Hepatocyte (in vitro differentiated cells): ENCODE measurements around the gene PAXX. TPM values are rescaled to one million over a fixed set of nuclear protein-coding genes. Genes with fewer than 3 reads are reported as not detected.

Experiments used
- DNase-seq: peaks from one replicate; pipeline ENCODE4 v3.0.0-alpha.2; 2016; ENCODE audit warnings: low spot score
- H2AFZ ChIP-seq: fragments of 200-600 bp; sonication (generic); 2 replicates; pipeline ENCODE4 v1.6.0; 2016; ENCODE audit warnings: antibody characterized with exemption, mild to moderate bottlenecking
- H3K27ac ChIP-seq: fragments of 200-600 bp; sonication (generic); 2 replicates; pipeline ENCODE4 v1.5.1; 2016; ENCODE audit warnings: mild to moderate bottlenecking
- H3K27me3 ChIP-seq: fragments of 200-600 bp; sonication (generic); 2 replicates; pipeline ENCODE4 v1.6.1; 2016
- H3K36me3 ChIP-seq: fragments of 200-600 bp; sonication (generic); replicated peaks from 2 replicates; pipeline ENCODE4 v1.5.1; 2016; ENCODE audit warnings: low read depth; ENCODE audit not compliant: insufficient read depth
- H3K4me1 ChIP-seq: fragments of 200-600 bp; sonication (generic); 2 replicates; pipeline ENCODE4 v1.5.1; 2016; ENCODE audit warnings: mild to moderate bottlenecking, moderate library complexity; ENCODE audit not compliant: insufficient read depth
- H3K4me2 ChIP-seq: fragments of 200-600 bp; sonication (generic); 2 replicates; pipeline ENCODE4 v1.6.0; 2016
- H3K4me3 ChIP-seq: fragments of 200-600 bp; sonication (generic); 2 replicates; pipeline ENCODE4 v1.5.1; 2016; ENCODE audit warnings: mild to moderate bottlenecking
- H3K79me2 ChIP-seq: fragments of 200-600 bp; sonication (generic); 2 replicates; pipeline ENCODE4 v1.6.0; 2017; ENCODE audit warnings: mild to moderate bottlenecking
- H3K9me2 ChIP-seq: fragments of 200-600 bp; sonication (generic); replicated peaks from 2 replicates; pipeline ENCODE4 v1.6.0; 2017; ENCODE audit warnings: mild to moderate bottlenecking; ENCODE audit not compliant: insufficient read depth
- H3K9me3 ChIP-seq: fragments of 200-600 bp; sonication (generic); 2 replicates; pipeline ENCODE4 v1.5.1; 2016; ENCODE audit warnings: low read depth, mild to moderate bottlenecking
- H4K20me1 ChIP-seq: fragments of 200-600 bp; sonication (generic); 2 replicates; pipeline ENCODE4 v1.6.0; 2016; ENCODE audit warnings: mild to moderate bottlenecking; ENCODE audit not compliant: insufficient read depth, poor library complexity, severe bottlenecking
- CTCF ChIP-seq: fragments of 200-600 bp; sonication (generic); IDR thresholded peaks from 2 replicates; pipeline ENCODE4 v1.5.1; 2016; ENCODE audit warnings: antibody characterized with exemption, mild to moderate bottlenecking; ENCODE audit not compliant: poor library complexity
- EZH2 ChIP-seq: fragments of 200-600 bp; sonication (generic); IDR thresholded peaks from 2 replicates; pipeline ENCODE4 v1.6.1; 2016; ENCODE audit warnings: antibody characterized with exemption, mild to moderate bottlenecking, borderline replicate concordance
- EZH2phosphoT487 ChIP-seq: fragments of 200-600 bp; sonication (generic); IDR thresholded peaks from one replicate; pipeline ENCODE4 v1.6.1; 2018; ENCODE audit warnings: antibody characterized with exemption, mild to moderate bottlenecking, low read depth, moderate library complexity; ENCODE audit not compliant: unreplicated experiment, severe bottlenecking
- WGBS: methylation state at CpG from one replicate; pipeline ENCODE4 v1.1.6; 2016; ENCODE audit warnings: low lambda C conversion rate; ENCODE audit errors: missing lambda C conversion rate; 5-methylcytosine and 5-hydroxymethylcytosine counted together
- polyA plus RNA-seq: library from polyadenylated mRNA; unstranded; fragments of >200 nt; fragmentation: Nextera tagmentation; extraction: Ambion mirVana; gene quantifications from 2 replicates; pipeline ENCODE4 v1.2.1, GENCODE V29; 2016
- total RNA-seq: library from RNA; depleted of rRNA; stranded (reverse); fragments of >200 nt; gene quantifications from 2 replicates; pipeline ENCODE4 v1.2.3, GENCODE V29; 2014

The PAXX gene
- total and polyA plus RNA-seq, 2 experiments from 2014 or later = 39.5 to 89.5 TPM

- no peak overlapping the region for H2AFZ ChIP-seq
- H3K79me2 ChIP-seq = peaks cover 3% of the 10 kb centered on the region
- no peaks in the 10 kb centered on the region for H3K9me2 ChIP-seq
- H3K4me1 ChIP-seq = no peaks in the 10 kb centered on the region
- no peak overlapping the region for H3K27ac ChIP-seq
- peaks cover 13% of the 10 kb centered on the region for H4K20me1 ChIP-seq
- no peak for TF ChIP-seq EZH2
- no peak for TF ChIP-seq CTCF
- TF ChIP-seq EZH2phosphoT487 = no peak
- H3K27me3 ChIP-seq = peaks cover 10% of the 10 kb centered on the region
- H3K36me3 ChIP-seq = no peaks in the 10 kb centered on the region
- no peak overlapping the region for H3K4me3 ChIP-seq
- WGBS = 99% methylated on average over 10 of the region's 23 CpGs
- no peak for DNase-seq
- H3K9me3 ChIP-seq = no peaks in the 10 kb centered on the region
- no peak overlapping the region for H3K4me2 ChIP-seq
Measured at GRCh38 chr9:137040568-137040967, 48.3 kb downstream of the PAXX start.

GRCh38 chr9:137041124-137041523 lies 48.9 kb downstream of the PAXX start:
- H2AFZ ChIP-seq = no peak overlapping the region
- H3K4me2 ChIP-seq = no peak overlapping the region
- DNase-seq = no peak
- TF ChIP-seq EZH2phosphoT487 (no peak), CTCF (no peak), EZH2 (no peak)
- H3K36me3 ChIP-seq = no peaks in the 10 kb centered on the region
- no peak overlapping the region for H3K4me3 ChIP-seq
- no peaks in the 10 kb centered on the region for H3K9me3 ChIP-seq
- WGBS = 79% methylated on average over 16 of the region's 16 CpGs
- H3K79me2 ChIP-seq = peaks cover 3% of the 10 kb centered on the region
- H3K27ac ChIP-seq = no peak overlapping the region
- no peaks in the 10 kb centered on the region for H3K9me2 ChIP-seq
- peaks cover 10% of the 10 kb centered on the region for H3K27me3 ChIP-seq
- peaks cover 13% of the 10 kb centered on the region for H4K20me1 ChIP-seq
- H3K4me1 ChIP-seq = peaks cover 1% of the 10 kb centered on the region

GRCh38 chr9:137042751-137043727 lies 50.8 kb downstream of the PAXX start:
- Histone ChIP-seq H3K27ac (no peak overlapping the region), H3K4me3 (no peak overlapping the region)
- WGBS = 91% methylated on average over 31 of the region's 36 CpGs

More at GRCh38 chr9:137042751-137043727, 50.8 kb downstream of the PAXX start:
- Histone ChIP-seq H4K20me1 (peaks cover 13% of the 10 kb centered on the region), H3K79me2 (peaks cover 3% of the 10 kb centered on the region), H3K27me3 (peaks cover 15% of the 10 kb centered on the region), H2AFZ (no peak overlapping the region), H3K9me2 (no peaks in the 10 kb centered on the region), H3K9me3 (no peaks in the 10 kb centered on the region), H3K36me3 (no peaks in the 10 kb centered on the region), H3K4me2 (no peak overlapping the region), H3K4me1 (peaks cover 5% of the 10 kb centered on the region)
- TF ChIP-seq EZH2phosphoT487 = no peak
- TF ChIP-seq CTCF = no peak
- TF ChIP-seq EZH2 = no peak
- DNase-seq = no peak

Other genes starting within 250 kb of the PAXX start
Only the 30 nearest of the 39 such genes appear.
- 230 and 232 TPM in 2 replicates for gene TMEM141, start 201.1 kb upstream of the PAXX start, total RNA-seq
- 372 and 385 TPM in 2 replicates for gene TMEM141, start 201.1 kb upstream of the PAXX start, polyA plus RNA-seq
- gene CCDC183, start 196.1 kb upstream of the PAXX start, total RNA-seq = 10.5 and 17.7 TPM in 2 replicates
- gene CCDC183, start 196.1 kb upstream of the PAXX start, polyA plus RNA-seq = 32.1 and 56.4 TPM in 2 replicates
- gene RABL6, start 184.5 kb upstream of the PAXX start, total RNA-seq = 67.2 and 72.3 TPM in 2 replicates
- gene RABL6, start 184.5 kb upstream of the PAXX start, polyA plus RNA-seq = 103 and 110 TPM in 2 replicates
- gene AJM1, start 149.9 kb upstream of the PAXX start, total RNA-seq = 2.0 and 3.0 TPM in 2 replicates
- 7.2 and 7.7 TPM in 2 replicates for gene AJM1, start 149.9 kb upstream of the PAXX start, polyA plus RNA-seq
- gene PHPT1, start 143.0 kb upstream of the PAXX start, total RNA-seq = 101 and 111 TPM in 2 replicates
- 384 and 390 TPM in 2 replicates for gene PHPT1, start 143.0 kb upstream of the PAXX start, polyA plus RNA-seq
- gene MAMDC4, start 140.1 kb upstream of the PAXX start, total RNA-seq = 7.9 and 8.5 TPM in 2 replicates
- gene MAMDC4, start 140.1 kb upstream of the PAXX start, polyA plus RNA-seq = 12.7 and 16.9 TPM in 2 replicates
- gene EDF1, start 126.1 kb upstream of the PAXX start, total RNA-seq = 318 and 372 TPM in 2 replicates
- gene EDF1, start 126.1 kb upstream of the PAXX start, polyA plus RNA-seq = 508 and 568 TPM in 2 replicates
- gene TRAF2, start 105.9 kb upstream of the PAXX start, total RNA-seq = 7.6 TPM in 2 replicates
- 12.4 and 12.6 TPM in 2 replicates for gene TRAF2, start 105.9 kb upstream of the PAXX start, polyA plus RNA-seq
- gene FBXW5, start 47.7 kb upstream of the PAXX start, total RNA-seq = 141 and 179 TPM in 2 replicates
- 160 and 172 TPM in 2 replicates for gene FBXW5, start 47.7 kb upstream of the PAXX start, polyA plus RNA-seq
- 5.7 and 15.7 TPM in 2 replicates for gene C8G, start 47.2 kb upstream of the PAXX start, total RNA-seq
- gene C8G, start 47.2 kb upstream of the PAXX start, polyA plus RNA-seq = 15.4 and 15.7 TPM in 2 replicates
- 1.6 and 4.1 TPM in 2 replicates for gene LCN12, start 40.1 kb upstream of the PAXX start, total RNA-seq
- 27.4 and 36.8 TPM in 2 replicates for gene LCN12, start 40.1 kb upstream of the PAXX start, polyA plus RNA-seq
- 56.0 and 56.4 TPM in 2 replicates for gene PTGDS, start 14.9 kb upstream of the PAXX start, total RNA-seq
- 290 and 383 TPM in 2 replicates for gene PTGDS, start 14.9 kb upstream of the PAXX start, polyA plus RNA-seq
- gene LCNL1, start 9.4 kb upstream of the PAXX start, total RNA-seq = 0.04 and 0.13 TPM in 2 replicates
- gene LCNL1, start 9.4 kb upstream of the PAXX start, polyA plus RNA-seq = 0.47 and 2.2 TPM in 2 replicates
- 6.6 and 9.9 TPM in 2 replicates for gene CLIC3, start 4.1 kb downstream of the PAXX start, total RNA-seq
- gene CLIC3, start 4.1 kb downstream of the PAXX start, polyA plus RNA-seq = 45.0 and 63.5 TPM in 2 replicates
- 12.7 and 14.6 TPM in 2 replicates for gene ABCA2, start 35.8 kb downstream of the PAXX start, total RNA-seq
- 15.6 and 21.8 TPM in 2 replicates for gene ABCA2, start 35.8 kb downstream of the PAXX start, polyA plus RNA-seq
- gene FUT7, start 39.7 kb downstream of the PAXX start, total RNA-seq = not detected in 2 replicates
- gene FUT7, start 39.7 kb downstream of the PAXX start, polyA plus RNA-seq = 0.06 TPM in 1 of 2 replicates, not detected in the other
- 12.3 and 12.7 TPM in 2 replicates for gene NPDC1, start 53.8 kb downstream of the PAXX start, total RNA-seq
- gene NPDC1, start 53.8 kb downstream of the PAXX start, polyA plus RNA-seq = 69.8 and 72.7 TPM in 2 replicates
- gene ENTPD2, start 61.6 kb downstream of the PAXX start, total RNA-seq = 1.8 and 2.3 TPM in 2 replicates
- gene ENTPD2, start 61.6 kb downstream of the PAXX start, polyA plus RNA-seq = 1.1 and 3.2 TPM in 2 replicates
- gene SAPCD2, start 78.1 kb downstream of the PAXX start, total RNA-seq = 4.6 and 7.5 TPM in 2 replicates
- 4.8 and 5.6 TPM in 2 replicates for gene SAPCD2, start 78.1 kb downstream of the PAXX start, polyA plus RNA-seq
- gene UAP1L1, start 85.1 kb downstream of the PAXX start, total RNA-seq = 11.2 and 15.6 TPM in 2 replicates
- 39.1 and 40.1 TPM in 2 replicates for gene UAP1L1, start 85.1 kb downstream of the PAXX start, polyA plus RNA-seq
- 54.6 and 60.8 TPM in 2 replicates for gene MAN1B1, start 94.6 kb downstream of the PAXX start, total RNA-seq
- 94.2 and 101 TPM in 2 replicates for gene MAN1B1, start 94.6 kb downstream of the PAXX start, polyA plus RNA-seq
- 206 and 207 TPM in 2 replicates for gene DPP7, start 122.3 kb downstream of the PAXX start, total RNA-seq
- 544 and 678 TPM in 2 replicates for gene DPP7, start 122.3 kb downstream of the PAXX start, polyA plus RNA-seq
- gene GRIN1, start 146.7 kb downstream of the PAXX start, total RNA-seq = not detected in 2 replicates
- gene GRIN1, start 146.7 kb downstream of the PAXX start, polyA plus RNA-seq = not detected in 2 replicates
- gene LRRC26, start 177.6 kb downstream of the PAXX start, total RNA-seq = 0.73 and 1.1 TPM in 2 replicates
- gene LRRC26, start 177.6 kb downstream of the PAXX start, polyA plus RNA-seq = 0.89 and 2.6 TPM in 2 replicates
- gene TMEM210, start 179.6 kb downstream of the PAXX start, total RNA-seq = not detected in 2 replicates
- not detected in 2 replicates for gene TMEM210, start 179.6 kb downstream of the PAXX start, polyA plus RNA-seq
- gene ANAPC2, start 196.1 kb downstream of the PAXX start, total RNA-seq = 21.3 and 26.2 TPM in 2 replicates
- gene ANAPC2, start 196.1 kb downstream of the PAXX start, polyA plus RNA-seq = 12.2 and 16.2 TPM in 2 replicates
- gene SSNA1, start 196.3 kb downstream of the PAXX start, total RNA-seq = 74.3 and 82.2 TPM in 2 replicates
- 128 and 137 TPM in 2 replicates for gene SSNA1, start 196.3 kb downstream of the PAXX start, polyA plus RNA-seq
- gene TPRN, start 208.3 kb downstream of the PAXX start, total RNA-seq = 27.6 and 34.4 TPM in 2 replicates
- 82.3 and 104 TPM in 2 replicates for gene TPRN, start 208.3 kb downstream of the PAXX start, polyA plus RNA-seq
- gene TMEM203, start 213.2 kb downstream of the PAXX start, total RNA-seq = 37.6 and 43.5 TPM in 2 replicates
- gene TMEM203, start 213.2 kb downstream of the PAXX start, polyA plus RNA-seq = 48.3 and 60.7 TPM in 2 replicates
- 4.4 and 7.8 TPM in 2 replicates for gene NDOR1, start 213.3 kb downstream of the PAXX start, total RNA-seq
- 12.3 and 17.6 TPM in 2 replicates for gene NDOR1, start 213.3 kb downstream of the PAXX start, polyA plus RNA-seq